ENCODE results near the gene KRT6B. TPM values are rescaled to one million over a fixed set of nuclear protein-coding genes. Genes with fewer than 3 reads are reported as not detected.

KRT6B gene
- total RNA-seq, 1 experiment from 2014 or later, result not detected

DNA sequence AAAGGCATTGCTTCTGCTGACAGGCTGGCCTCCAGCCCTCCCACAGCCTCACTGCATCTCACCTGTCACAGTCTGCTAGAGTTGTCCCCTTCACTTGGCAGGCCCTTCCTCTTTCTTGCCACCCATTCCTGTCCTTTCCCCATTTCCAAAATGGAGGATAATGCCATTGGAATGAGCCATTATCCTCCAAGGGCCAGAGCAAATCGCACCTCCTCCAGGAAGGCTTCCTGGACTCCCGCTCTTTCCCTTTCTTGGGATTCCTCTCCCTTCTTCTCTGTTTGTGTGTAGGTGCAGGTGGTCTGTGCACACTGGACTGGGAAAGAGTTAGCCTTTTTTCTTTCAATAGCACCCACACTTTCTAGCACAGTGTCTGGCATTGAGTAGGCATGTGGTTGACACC, 49.6 kb downstream of the KRT6B start:
- H3K4me3 ChIP-seq (ENCODE audit: insufficient read depth, low read depth, low read length), result no peak overlapping the region
- DNase-seq, result no peak

DNA sequence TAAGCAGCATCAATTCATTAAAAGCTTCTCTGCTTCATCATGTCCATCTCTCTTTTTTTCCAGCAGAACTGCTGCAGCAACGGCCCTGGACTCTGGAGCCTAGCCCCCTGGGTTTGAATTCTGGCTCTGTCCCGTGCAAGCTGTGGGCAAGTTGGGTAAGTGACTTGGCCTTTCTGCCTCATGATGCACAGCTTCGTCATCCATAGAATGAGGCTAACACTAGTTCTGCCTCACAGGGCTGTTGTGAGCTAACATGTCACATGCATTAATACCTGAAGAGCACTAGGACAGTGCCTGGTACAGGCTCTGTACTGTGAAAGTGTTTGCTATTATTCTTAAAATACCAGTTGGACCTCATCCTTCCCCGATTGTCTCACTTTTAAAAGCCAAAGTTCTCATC, 50.0 kb downstream of the KRT6B start:
- H3K4me3 ChIP-seq (ENCODE audit: insufficient read depth, low read depth, low read length), result no peak overlapping the region
- no peak for DNase-seq
- no peaks in the 10 kb centered on the region for H3K27me3 ChIP-seq (ENCODE audit: control insufficient read depth, insufficient read depth, low read length)
- H3K36me3 ChIP-seq (replicated peaks; ENCODE audit: control insufficient read depth, insufficient read depth, low read length), result no peaks in the 10 kb centered on the region

More for the DNA sequence above, 49.6 kb downstream of the KRT6B start:
- no peaks in the 10 kb centered on the region for H3K36me3 ChIP-seq (replicated peaks; ENCODE audit: control insufficient read depth, insufficient read depth, low read length)
- H3K27me3 ChIP-seq (ENCODE audit: control insufficient read depth, insufficient read depth, low read length), result no peaks in the 10 kb centered on the region

DNA sequence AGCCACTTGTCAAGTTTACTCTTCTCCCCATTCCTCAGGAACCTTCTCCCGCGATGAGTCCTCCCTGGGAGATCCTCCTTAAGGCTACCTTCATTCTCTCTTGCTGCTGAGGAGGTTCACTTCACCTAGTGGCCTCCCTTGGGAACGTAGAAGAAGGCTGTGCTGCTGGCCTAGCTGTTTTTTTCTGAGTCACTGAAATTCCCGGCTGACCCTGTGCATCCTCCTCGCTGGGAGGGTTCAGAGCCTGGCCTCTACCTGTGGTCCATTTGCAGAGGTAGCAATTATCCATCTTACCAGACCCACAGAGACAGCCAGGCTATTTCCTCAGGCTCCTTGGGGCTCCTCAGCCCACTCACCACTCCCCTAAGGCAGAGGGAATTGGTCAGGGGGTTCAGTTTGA, 50.4 kb downstream of the KRT6B start:
- Histone ChIP-seq H3K36me3 (replicated peaks; ENCODE audit: control insufficient read depth, insufficient read depth, low read length) (no peaks in the 10 kb centered on the region), H3K4me3 (ENCODE audit: insufficient read depth, low read depth, low read length) (no peak overlapping the region), H3K27me3 (ENCODE audit: control insufficient read depth, insufficient read depth, low read length) (no peaks in the 10 kb centered on the region)
- no peak for DNase-seq

DNA sequence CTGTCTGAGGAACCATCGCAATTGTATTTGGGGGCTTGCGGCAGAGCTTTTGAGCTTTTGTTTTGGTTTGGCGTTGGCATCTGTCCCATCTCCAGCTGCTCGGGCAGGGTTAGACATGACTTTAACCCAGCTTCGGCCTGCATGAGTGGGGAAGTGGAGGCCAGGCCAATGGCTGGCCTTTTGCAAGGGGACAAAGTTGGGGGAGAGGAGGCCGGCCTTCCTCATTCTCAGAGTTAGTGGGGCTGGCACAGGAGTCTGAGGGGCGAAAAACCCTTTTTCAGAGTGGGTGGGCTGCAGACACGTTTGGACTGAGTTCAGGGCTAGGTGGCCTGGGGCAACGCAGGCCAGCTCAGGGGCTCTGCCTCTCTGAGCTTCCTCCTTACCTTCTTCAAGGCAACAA, 51.0 kb downstream of the KRT6B start:
- no peak overlapping the region for H3K4me3 ChIP-seq (ENCODE audit: insufficient read depth, low read depth, low read length)
- H3K27me3 ChIP-seq (ENCODE audit: control insufficient read depth, insufficient read depth, low read length), result no peaks in the 10 kb centered on the region
- H3K36me3 ChIP-seq (replicated peaks; ENCODE audit: control insufficient read depth, insufficient read depth, low read length), result no peaks in the 10 kb centered on the region
- no peak for DNase-seq

DNA sequence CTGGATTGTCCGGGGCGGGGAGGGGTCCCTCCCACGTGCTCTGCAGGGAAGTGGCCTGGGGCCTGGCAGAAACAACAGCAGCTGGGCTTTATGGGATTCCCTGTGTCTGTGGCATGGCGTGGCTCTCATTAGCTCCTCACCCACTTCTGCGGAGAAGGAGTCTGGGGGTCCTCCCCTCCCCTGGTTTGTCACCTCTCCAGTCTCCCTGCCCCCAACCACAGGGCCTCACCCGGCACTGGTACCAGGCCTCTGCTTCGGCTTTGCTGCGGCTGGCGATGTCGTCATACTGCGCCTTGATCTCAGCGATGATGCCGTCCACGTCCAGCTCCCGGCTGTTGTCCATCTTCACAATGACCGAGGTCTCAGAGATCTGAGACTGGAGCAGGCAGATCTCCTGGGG, 52.2 kb downstream of the KRT6B start:
- DNase-seq, result no peak
- H3K36me3 ChIP-seq (replicated peaks; ENCODE audit: control insufficient read depth, insufficient read depth, low read length), result no peaks in the 10 kb centered on the region
- no peak overlapping the region for H3K4me3 ChIP-seq (ENCODE audit: insufficient read depth, low read depth, low read length)
- H3K27me3 ChIP-seq (ENCODE audit: control insufficient read depth, insufficient read depth, low read length), result no peaks in the 10 kb centered on the region

DNA sequence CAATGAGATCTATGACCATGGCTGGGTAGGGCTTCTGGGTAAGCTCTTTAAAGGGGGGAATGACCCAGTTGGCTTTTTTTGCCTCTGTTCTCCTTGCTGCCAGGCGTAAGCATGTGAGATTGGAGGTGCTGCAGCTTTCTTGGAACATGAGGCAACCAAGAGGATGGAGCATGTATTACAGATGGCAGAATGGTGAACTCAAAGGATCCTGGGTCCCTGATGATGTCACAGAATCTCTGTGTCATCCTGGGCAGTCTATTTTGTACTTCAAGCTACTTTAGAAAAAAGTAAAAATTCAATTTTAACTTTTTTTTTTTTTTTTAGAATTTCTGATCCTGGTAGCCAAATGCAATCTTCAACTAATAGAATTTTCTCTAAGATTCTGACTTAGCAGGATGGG, 53.8 kb downstream of the KRT6B start:
- Histone ChIP-seq H3K36me3 (replicated peaks; ENCODE audit: control insufficient read depth, insufficient read depth, low read length) (no peaks in the 10 kb centered on the region), H3K27me3 (ENCODE audit: control insufficient read depth, insufficient read depth, low read length) (no peaks in the 10 kb centered on the region), H3K4me3 (ENCODE audit: insufficient read depth, low read depth, low read length) (no peak overlapping the region)
- no peak for DNase-seq

DNA sequence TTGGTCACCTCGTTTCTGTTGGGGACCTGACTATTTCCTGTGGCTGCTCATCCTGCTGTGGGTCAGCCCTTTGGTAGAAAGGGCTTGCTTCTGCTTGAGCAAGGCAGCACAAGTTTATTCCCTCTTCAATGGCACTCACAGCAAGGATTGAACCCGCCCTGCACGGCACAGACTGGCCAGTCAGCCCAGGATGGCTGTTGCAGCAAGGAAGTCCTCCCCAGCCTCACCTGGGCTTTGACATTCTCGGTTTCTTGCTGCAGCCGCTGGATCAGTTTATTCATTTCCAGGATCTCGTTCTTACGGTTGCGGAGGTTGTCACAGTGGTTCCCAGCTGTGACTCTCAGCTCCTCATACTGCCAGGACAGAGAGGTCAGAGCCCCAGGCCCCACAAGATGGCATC, 55.3 kb downstream of the KRT6B start:
- Histone ChIP-seq H3K36me3 (replicated peaks; ENCODE audit: control insufficient read depth, insufficient read depth, low read length) (no peaks in the 10 kb centered on the region), H3K27me3 (ENCODE audit: control insufficient read depth, insufficient read depth, low read length) (no peaks in the 10 kb centered on the region), H3K4me3 (ENCODE audit: insufficient read depth, low read depth, low read length) (no peak overlapping the region)
- no peak for DNase-seq

Other genes with a start within 250 kb of the KRT6B start
- 0.80 and 1.1 TPM in 2 replicates for gene KRT7, start 218.9 kb downstream of the KRT6B start, total RNA-seq (2014; rRNA removed; shearing (Covaris generic))
- gene KRT86, start 177.5 kb downstream of the KRT6B start, total RNA-seq (2014; rRNA removed; shearing (Covaris generic)), result not detected in 2 replicates
- not detected in 2 replicates for gene KRT81, start 160.6 kb downstream of the KRT6B start, total RNA-seq (2014; rRNA removed; shearing (Covaris generic))
- gene KRT83, start 130.7 kb downstream of the KRT6B start, total RNA-seq (2014; rRNA removed; shearing (Covaris generic)), result 0.10 TPM in 1 of 2 replicates, not detected in the other
- not detected in 2 replicates for gene KRT85, start 84.7 kb downstream of the KRT6B start, total RNA-seq (2014; rRNA removed; shearing (Covaris generic))
- not detected in 2 replicates for gene KRT84, start 66.5 kb downstream of the KRT6B start, total RNA-seq (2014; rRNA removed; shearing (Covaris generic))
- gene KRT82, start 45.8 kb downstream of the KRT6B start, total RNA-seq (2014; rRNA removed; shearing (Covaris generic)), result not detected in 2 replicates
- not detected in 2 replicates for gene KRT75, start 17.8 kb downstream of the KRT6B start, total RNA-seq (2014; rRNA removed; shearing (Covaris generic))
- not detected in 2 replicates for gene KRT6C, start 21.7 kb upstream of the KRT6B start, total RNA-seq (2014; rRNA removed; shearing (Covaris generic))
- not detected in 2 replicates for gene KRT6A, start 41.1 kb upstream of the KRT6B start, total RNA-seq (2014; rRNA removed; shearing (Covaris generic))
- not detected in 2 replicates for gene KRT5, start 68.2 kb upstream of the KRT6B start, total RNA-seq (2014; rRNA removed; shearing (Covaris generic))
- not detected in 2 replicates for gene KRT71, start 101.0 kb upstream of the KRT6B start, total RNA-seq (2014; rRNA removed; shearing (Covaris generic))
- gene KRT74, start 121.7 kb upstream of the KRT6B start, total RNA-seq (2014; rRNA removed; shearing (Covaris generic)), result not detected in 2 replicates
- not detected in 2 replicates for gene KRT72, start 149.3 kb upstream of the KRT6B start, total RNA-seq (2014; rRNA removed; shearing (Covaris generic))
- gene KRT73, start 166.4 kb upstream of the KRT6B start, total RNA-seq (2014; rRNA removed; shearing (Covaris generic)), result not detected in 2 replicates
- gene KRT2, start 200.1 kb upstream of the KRT6B start, total RNA-seq (2014; rRNA removed; shearing (Covaris generic)), result not detected in 2 replicates
- gene KRT1, start 228.3 kb upstream of the KRT6B start, total RNA-seq (2014; rRNA removed; shearing (Covaris generic)), result not detected in 2 replicates

Measured in H7 (cell line).